Suprapubic skin (tissue), 4 donors: ENCODE data around the gene CHRNA9.

Source experiments
- EP300 ChIP-seq: sonication (generic); formaldehyde crosslinking; IDR thresholded peaks from one replicate; pipeline ENCODE4 v1.6.1; 2017; ENCODE audit warnings: antibody characterized with exemption
- POLR2A ChIP-seq, 2 donors: fragments of 450-650 bp; IDR thresholded peaks; one replicate each; pipeline ENCODE4 v1.6.1; 2017; ENCODE audit warnings: antibody characterized with exemption in 2 of 2, mild to moderate bottlenecking in 2 of 2, moderate library complexity in 2 of 2
- POLR2AphosphoS5 ChIP-seq, 3 donors: sonication (generic); formaldehyde crosslinking; IDR thresholded peaks; one replicate each; pipeline ENCODE4 v1.6.1; 2017; ENCODE audit warnings: antibody characterized with exemption in 3 of 3
- TF ChIP-seq, protein P1 (sequence below), 2 donors: fragments of 200-600 bp in 1 of 2; fragments of 450-650 bp in 1 of 2; sonication (generic) in 1 of 2; IDR thresholded peaks; one replicate each; pipeline ENCODE4 v1.5.1; 2016 to 2019; ENCODE audit warnings: antibody characterized with exemption in 2 of 2, mild to moderate bottlenecking in 1 of 2, moderate library complexity in 1 of 2

DNA sequence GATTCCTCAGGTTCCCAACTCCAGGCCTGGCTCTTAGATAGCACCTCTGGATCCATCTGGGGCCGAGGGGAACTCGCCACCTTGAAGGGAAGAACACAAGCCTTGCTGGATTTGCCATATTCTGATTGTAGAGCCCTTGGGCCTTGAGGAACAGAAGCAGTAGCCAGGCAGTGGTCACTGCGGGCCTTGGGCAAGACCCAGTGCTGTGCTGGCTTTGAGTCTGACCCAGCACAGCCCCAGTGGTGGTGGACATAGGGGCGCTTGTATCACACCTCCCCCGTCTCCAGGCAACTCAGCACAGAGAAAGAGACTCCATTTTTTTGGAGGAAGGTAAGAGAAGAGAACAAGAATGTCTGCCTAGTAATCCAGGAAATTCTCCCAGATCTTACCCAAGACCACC lies 45.5 kb downstream of the CHRNA9 start:
- TF ChIP-seq, protein P1, sequence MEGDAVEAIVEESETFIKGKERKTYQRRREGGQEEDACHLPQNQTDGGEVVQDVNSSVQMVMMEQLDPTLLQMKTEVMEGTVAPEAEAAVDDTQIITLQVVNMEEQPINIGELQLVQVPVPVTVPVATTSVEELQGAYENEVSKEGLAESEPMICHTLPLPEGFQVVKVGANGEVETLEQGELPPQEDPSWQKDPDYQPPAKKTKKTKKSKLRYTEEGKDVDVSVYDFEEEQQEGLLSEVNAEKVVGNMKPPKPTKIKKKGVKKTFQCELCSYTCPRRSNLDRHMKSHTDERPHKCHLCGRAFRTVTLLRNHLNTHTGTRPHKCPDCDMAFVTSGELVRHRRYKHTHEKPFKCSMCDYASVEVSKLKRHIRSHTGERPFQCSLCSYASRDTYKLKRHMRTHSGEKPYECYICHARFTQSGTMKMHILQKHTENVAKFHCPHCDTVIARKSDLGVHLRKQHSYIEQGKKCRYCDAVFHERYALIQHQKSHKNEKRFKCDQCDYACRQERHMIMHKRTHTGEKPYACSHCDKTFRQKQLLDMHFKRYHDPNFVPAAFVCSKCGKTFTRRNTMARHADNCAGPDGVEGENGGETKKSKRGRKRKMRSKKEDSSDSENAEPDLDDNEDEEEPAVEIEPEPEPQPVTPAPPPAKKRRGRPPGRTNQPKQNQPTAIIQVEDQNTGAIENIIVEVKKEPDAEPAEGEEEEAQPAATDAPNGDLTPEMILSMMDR (IDR thresholded peaks at IDR 0.05): no peak
- TF ChIP-seq POLR2A (IDR thresholded peaks at IDR 0.05) (no peak), POLR2AphosphoS5 (IDR thresholded peaks at IDR 0.05) (no peak), EP300 (no peak)
